Duodenal mucosa (tissue), 2 donors: ENCODE data around the gene VAMP8.
"Not testable (repeated sequence)": the region's sequence is repeated elsewhere in the genome, so short reads cannot be mapped to it uniquely, and the experiment has no call there.

ENCODE experiments used
- H3K27ac ChIP-seq: one replicate; pipeline ENCODE4 v1.7.0; 2013; ENCODE audit warnings: low read depth, low read length
- H3K27me3 ChIP-seq, 2 donors: one replicate each; pipeline ENCODE4 v1.7.0; 2013; ENCODE audit warnings: low read length in 2 of 2, control low read depth in 1 of 2; ENCODE audit not compliant: insufficient read depth in 2 of 2, control insufficient read depth in 1 of 2
- H3K36me3 ChIP-seq, 2 donors: one replicate each; pipeline ENCODE4 v1.7.0; 2013; ENCODE audit warnings: low read length in 2 of 2, control low read depth in 1 of 2; ENCODE audit not compliant: insufficient read depth in 2 of 2, control insufficient read depth in 1 of 2
- H3K4me1 ChIP-seq, 2 donors: one replicate each; pipeline ENCODE4 v1.7.0; 2013; ENCODE audit warnings: low read length in 2 of 2, control low read depth in 1 of 2; ENCODE audit not compliant: insufficient read depth in 2 of 2, control insufficient read depth in 1 of 2
- H3K4me3 ChIP-seq, 2 donors: one replicate each; pipeline ENCODE4 v1.7.0; 2013; ENCODE audit warnings: low read length in 2 of 2, low read depth in 1 of 2
- H3K9ac ChIP-seq, 2 donors: one replicate each; pipeline ENCODE4 v1.7.0; 2013; ENCODE audit warnings: low read length in 2 of 2, low read depth in 1 of 2
- H3K9me3 ChIP-seq, 2 donors: one replicate each; pipeline ENCODE4 v1.7.0; 2013; ENCODE audit warnings: low read length in 2 of 2, control low read depth in 1 of 2; ENCODE audit not compliant: control insufficient read depth in 1 of 2

VAMP8 gene

GRCh38 chr2:85588645-85589044 is 11.3 kb downstream of the VAMP8 start:
- H3K4me3 ChIP-seq, result no peak overlapping the region
- H3K27me3 ChIP-seq, result no peaks in the 10 kb centered on the region
- no peaks in the 10 kb centered on the region for H3K9me3 ChIP-seq
- H3K4me1 ChIP-seq, result peaks cover 39 to 53% of the 10 kb centered on the region in 2 donors
- no peaks in the 10 kb centered on the region for H3K36me3 ChIP-seq
- no peak overlapping the region for H3K9ac ChIP-seq
- no peak overlapping the region for H3K27ac ChIP-seq

- H3K4me1 ChIP-seq, result peaks cover 37 to 49% of the 10 kb centered on the region in 2 donors
- no peak overlapping the region for H3K9ac ChIP-seq
- no peaks in the 10 kb centered on the region for H3K9me3 ChIP-seq
- H3K27ac ChIP-seq, result no peak overlapping the region
- H3K27me3 ChIP-seq, result no peaks in the 10 kb centered on the region
- H3K36me3 ChIP-seq, result no peaks in the 10 kb centered on the region
- H3K4me3 ChIP-seq, result no peak overlapping the region
Measured at GRCh38 chr2:85589181-85589580, 11.8 kb downstream of the VAMP8 start.

GRCh38 chr2:85589982-85590791 is 12.8 kb downstream of the VAMP8 start:
- no peak overlapping the region for H3K4me3 ChIP-seq
- H3K9me3 ChIP-seq, result no peaks in the 10 kb centered on the region
- no peak overlapping the region for H3K9ac ChIP-seq
- H3K36me3 ChIP-seq, result no peaks in the 10 kb centered on the region
- peaks cover 38 to 48% of the 10 kb centered on the region in 2 donors for H3K4me1 ChIP-seq
- H3K27me3 ChIP-seq, result no peaks in the 10 kb centered on the region
- peak overlapping the region; percentile 21 for H3K27ac ChIP-seq

GRCh38 chr2:85590950-85591349 is 13.6 kb downstream of the VAMP8 start:
- no peaks in the 10 kb centered on the region for H3K9me3 ChIP-seq
- H3K9ac ChIP-seq, result no peak overlapping the region
- no peaks in the 10 kb centered on the region for H3K36me3 ChIP-seq
- H3K27ac ChIP-seq, result no peak overlapping the region
- no peaks in the 10 kb centered on the region for H3K27me3 ChIP-seq
- H3K4me3 ChIP-seq, result no peak overlapping the region
- peaks cover 30 to 40% of the 10 kb centered on the region in 2 donors for H3K4me1 ChIP-seq

- Histone ChIP-seq H3K27ac (no peak overlapping the region), H3K4me3 (no peak overlapping the region), H3K9ac (no peak overlapping the region)
Measured at GRCh38 chr2:85591563-85591962, 14.2 kb downstream of the VAMP8 start.

GRCh38 chr2:85592299-85592698 is 14.9 kb downstream of the VAMP8 start:
- H3K36me3 ChIP-seq, H3K27ac ChIP-seq, H3K4me3 ChIP-seq, H3K27me3 ChIP-seq, H3K9me3 ChIP-seq, H3K9ac ChIP-seq: not testable (repeated sequence)
- peaks cover 41 to 48% of the 10 kb centered on the region in 2 donors for H3K4me1 ChIP-seq

More at GRCh38 chr2:85591563-85591962, 14.2 kb downstream of the VAMP8 start:
- Histone ChIP-seq H3K27me3 (no peaks in the 10 kb centered on the region), H3K4me1 (peaks cover 34 to 42% of the 10 kb centered on the region in 2 donors), H3K36me3 (no peaks in the 10 kb centered on the region), H3K9me3 (no peaks in the 10 kb centered on the region)

- Histone ChIP-seq H3K27me3 (no peaks in the 10 kb centered on the region), H3K9me3 (no peaks in the 10 kb centered on the region), H3K9ac (no peak overlapping the region), H3K4me3 (no peak overlapping the region), H3K4me1 (peaks cover 45% of the 10 kb centered on the region in 2 donors), H3K27ac (no peak overlapping the region), H3K36me3 (peaks cover 9 to 10% of the 10 kb centered on the region in 2 donors)
Measured at GRCh38 chr2:85593023-85593422, 15.6 kb downstream of the VAMP8 start.

- Histone ChIP-seq H3K4me3 (peak overlapping the region; percentile 94 to 96), H3K4me1 (peaks cover 41 to 52% of the 10 kb centered on the region in 2 donors), H3K27me3 (no peaks in the 10 kb centered on the region), H3K27ac (peak overlapping the region; percentile 78), H3K36me3 (peaks cover 9 to 26% of the 10 kb centered on the region in 2 donors), H3K9me3 (no peaks in the 10 kb centered on the region), H3K9ac (peak overlapping the region; percentile 79 to 85)
Measured at GRCh38 chr2:85594715-85595300, 17.4 kb downstream of the VAMP8 start.

GRCh38 chr2:85595301-85596025 is 18.1 kb downstream of the VAMP8 start, which contains the start of gene RNF181:
Gene RNF181, plus strand, starts transcription at chr2:85595745. Its CDS starts 19 bp downstream, at chr2:85595764.
- H3K4me1 ChIP-seq, result peaks cover 35 to 45% of the 10 kb centered on the region in 2 donors
- H3K9ac ChIP-seq, result peak within 1 kb of the TSS; percentile 85 to 95
- H3K36me3 ChIP-seq, result peaks cover 9 to 29% of the 10 kb centered on the region in 2 donors
- peak within 1 kb of the TSS; percentile 94 to 96 for H3K4me3 ChIP-seq
- peak within 1 kb of the TSS; percentile 79 for H3K27ac ChIP-seq
- H3K27me3 ChIP-seq, result no peaks in the 10 kb centered on the region
- no peaks in the 10 kb centered on the region for H3K9me3 ChIP-seq

GRCh38 chr2:85596026-85596333 is 18.6 kb downstream of the VAMP8 start:
- Histone ChIP-seq H3K4me1 (peaks cover 29 to 40% of the 10 kb centered on the region in 2 donors), H3K9me3 (no peaks in the 10 kb centered on the region), H3K4me3 (peak overlapping the region; percentile 94 to 96), H3K27me3 (no peaks in the 10 kb centered on the region), H3K27ac (peak overlapping the region; percentile 79), H3K9ac (peak overlapping the region; percentile 85 to 95), H3K36me3 (peaks cover 9 to 29% of the 10 kb centered on the region in 2 donors)
